Measurements from ENCODE around the gene WWOX.

GRCh38 chr16:78804058-78804735 is 704.7 kb downstream of the WWOX start:
- TF ChIP-seq POLR2AphosphoS5 (IDR thresholded peaks at IDR 0.05; ENCODE audit: low read depth, low read length) (no peak), SIN3A (IDR thresholded peaks at IDR 0.05; ENCODE audit: borderline replicate concordance, insufficient read depth, low read length) (no peak), TAF1 (IDR thresholded peaks at IDR 0.05; ENCODE audit: borderline replicate concordance, insufficient read depth, low read length) (no peak), REST (IDR thresholded peaks at IDR 0.05; ENCODE audit: insufficient read depth in 1 of 2, low read depth in 2 of 2, low read length in 2 of 2) (no peak), FOXP2 (optimal IDR thresholded peaks at IDR 0.05; ENCODE audit: borderline replicate concordance, extremely low read depth, extremely low read length, insufficient read depth) (no peak)
